NCI-H1417 treated with DMSO at 0.1 percent for 48 hours (cell line): ENCODE results near the gene PNKP.

Experiments
- DNase-seq: peaks from one replicate; lab custom pipeline; 2025; lab: John Stamatoyannopoulos, UW

PNKP gene

DNA sequence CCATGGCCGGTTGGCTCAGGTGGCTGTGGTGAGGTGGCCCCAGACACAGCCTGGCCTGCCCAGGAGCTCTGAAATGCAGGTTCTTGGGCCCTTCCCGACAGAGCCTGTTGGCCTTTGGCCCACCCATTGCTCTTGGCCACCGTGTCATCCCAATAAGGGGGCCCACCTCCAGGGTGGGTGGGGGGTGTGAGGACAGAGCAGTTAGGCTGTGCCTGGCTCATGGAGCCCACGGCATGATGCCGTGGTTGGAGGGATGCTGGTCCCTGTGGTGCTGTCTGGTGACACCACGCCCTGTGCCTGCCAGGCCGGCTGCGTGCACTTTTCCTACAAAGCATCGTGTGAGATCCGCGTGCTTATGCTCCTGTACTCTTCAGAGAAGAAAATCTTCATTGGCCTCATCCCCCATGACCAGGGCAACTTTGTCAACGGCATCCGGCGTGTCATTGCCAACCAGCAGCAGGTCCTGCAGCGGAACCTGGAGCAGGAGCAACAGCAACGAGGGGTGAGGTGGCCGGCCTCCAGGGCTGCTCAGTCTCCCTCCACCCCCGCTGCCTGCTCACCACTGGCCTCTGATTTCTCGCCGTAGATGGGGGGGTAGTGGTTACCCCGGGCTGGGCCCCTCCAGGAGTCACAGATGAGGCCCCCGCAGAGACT, 7.6 kb downstream of the PNKP start:
- DNase-seq = no peak

DNA sequence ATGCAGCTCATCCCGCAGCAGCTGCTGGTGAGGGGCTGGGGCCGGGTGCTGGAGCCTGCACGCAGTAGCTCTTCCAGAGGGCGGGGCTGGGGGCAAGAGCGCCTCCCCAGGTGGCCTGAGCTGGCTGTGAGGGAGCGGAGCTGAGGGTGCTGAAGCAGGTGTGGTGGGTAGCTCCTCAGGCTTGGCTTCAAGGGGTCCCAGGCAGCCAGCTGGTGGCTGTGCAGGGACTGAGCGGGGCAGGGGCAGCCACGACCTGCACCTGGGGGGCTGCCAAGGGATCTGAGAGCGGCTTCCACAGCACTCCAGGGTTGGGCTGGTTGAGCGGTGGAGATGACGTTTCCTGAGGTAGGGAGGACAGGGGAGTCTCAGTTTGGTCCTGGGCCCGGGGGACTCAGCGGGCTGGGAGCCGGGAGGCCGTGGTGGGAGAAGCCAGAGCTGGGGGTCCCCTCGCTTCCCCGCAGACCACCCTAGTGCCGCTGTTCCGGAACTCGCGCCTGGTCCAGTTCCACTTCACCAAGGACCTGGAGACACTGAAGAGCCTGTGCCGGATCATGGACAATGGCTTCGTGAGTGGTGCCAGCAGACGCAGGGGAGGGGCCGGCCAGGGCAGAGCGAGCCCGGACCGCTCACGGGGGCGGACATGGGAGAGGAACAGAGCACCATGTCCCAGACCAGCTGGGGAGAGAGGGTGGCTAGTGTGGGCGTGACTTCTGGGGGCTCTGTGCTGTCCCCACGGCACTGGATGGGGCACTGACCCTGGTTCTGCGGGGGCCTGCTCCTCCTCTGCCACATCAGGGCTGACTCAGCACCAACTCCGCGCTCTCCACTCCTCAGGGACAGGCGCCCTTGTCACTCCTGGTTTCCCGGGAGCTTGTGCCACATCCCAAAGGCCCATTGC, 9.0 kb downstream of the PNKP start:
- DNase-seq = no peak

DNA sequence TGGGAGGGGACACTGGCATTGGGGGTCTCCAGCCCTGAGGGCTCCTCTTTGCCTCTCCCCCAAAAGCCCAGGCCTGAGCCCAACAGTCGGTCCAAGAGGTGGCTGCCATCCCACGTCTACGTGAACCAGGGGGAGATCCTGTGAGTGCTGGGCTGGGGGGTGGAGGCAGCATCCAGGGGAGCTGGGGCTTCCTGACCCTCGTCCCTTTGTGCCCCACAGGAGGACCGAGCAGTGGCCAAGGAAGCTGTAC, 9.6 kb downstream of the PNKP start:
- no peak for DNase-seq

GRCh38 chr19:49857061-49857837, 10.1 kb downstream of the PNKP start:
- DNase-seq = no peak

- no peak for DNase-seq
Observed at GRCh38 chr19:49856574-49857021, 10.8 kb downstream of the PNKP start.

DNA sequence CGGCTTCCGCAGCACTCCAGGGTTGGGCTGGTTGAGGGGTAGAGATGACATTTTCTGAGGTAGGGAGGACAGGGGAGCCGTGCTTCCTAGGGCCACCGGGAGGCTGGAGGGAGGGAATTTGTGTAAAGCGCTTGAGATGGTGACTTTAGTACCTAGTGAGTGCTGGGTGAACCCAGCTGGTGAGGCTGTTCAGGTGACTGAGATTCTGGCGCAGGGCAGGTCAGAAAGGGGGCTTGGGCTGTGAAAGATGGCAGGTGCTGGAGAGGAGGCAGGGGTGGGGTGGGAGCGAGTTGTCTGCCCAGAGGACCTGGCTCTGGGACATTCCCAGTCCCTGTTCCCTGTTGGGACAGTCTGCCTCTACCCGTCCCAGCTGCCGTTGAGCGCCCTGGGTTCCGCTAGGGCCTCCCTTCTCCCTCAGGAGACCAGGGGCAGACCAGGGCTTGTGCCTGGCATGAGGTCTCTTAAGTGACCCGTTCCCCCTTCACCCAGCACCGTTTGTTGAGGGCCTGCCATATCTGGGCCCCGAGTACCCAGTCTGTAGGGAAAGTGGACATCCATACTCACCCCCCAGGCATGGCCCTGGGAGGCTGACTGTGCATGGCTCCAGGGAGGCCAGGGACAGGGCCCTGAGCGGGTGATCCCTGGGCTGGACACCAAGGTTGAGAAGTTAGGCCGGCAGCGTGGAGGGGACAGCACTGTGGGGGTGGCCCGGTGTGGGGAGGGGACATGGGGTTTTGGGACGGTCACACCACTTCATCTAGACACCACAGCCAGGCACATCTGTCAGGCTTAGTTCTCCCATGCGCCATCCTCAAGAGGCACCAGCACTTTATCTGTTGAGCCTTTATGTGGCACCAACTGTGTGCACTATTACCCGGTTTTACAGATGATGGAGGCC, 11.5 kb downstream of the PNKP start:
- no peak for DNase-seq

DNA sequence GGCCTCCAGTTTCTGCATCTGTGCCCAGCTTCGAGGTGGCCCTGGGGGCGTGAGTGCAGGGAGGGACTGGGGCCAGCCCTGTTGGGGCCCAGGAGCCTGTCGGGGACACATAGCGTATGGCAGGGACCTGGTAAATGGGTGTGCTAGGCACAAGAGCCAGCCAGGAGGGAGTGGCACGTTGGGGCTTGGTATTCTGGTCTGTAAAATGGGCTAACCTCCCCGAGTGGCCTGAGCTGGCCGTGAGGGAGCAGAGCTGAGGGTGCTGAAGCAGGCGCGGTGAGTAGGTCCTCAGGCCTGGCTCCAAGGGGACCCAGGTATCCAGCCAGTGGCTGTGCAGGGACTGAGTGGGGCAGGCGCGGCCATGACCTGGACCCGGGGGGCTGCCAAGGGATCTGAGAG, 12.1 kb downstream of the PNKP start:
- DNase-seq = no peak

GRCh38 chr19:49854378-49855263, 12.8 kb downstream of the PNKP start:
- DNase-seq = no peak

DNA sequence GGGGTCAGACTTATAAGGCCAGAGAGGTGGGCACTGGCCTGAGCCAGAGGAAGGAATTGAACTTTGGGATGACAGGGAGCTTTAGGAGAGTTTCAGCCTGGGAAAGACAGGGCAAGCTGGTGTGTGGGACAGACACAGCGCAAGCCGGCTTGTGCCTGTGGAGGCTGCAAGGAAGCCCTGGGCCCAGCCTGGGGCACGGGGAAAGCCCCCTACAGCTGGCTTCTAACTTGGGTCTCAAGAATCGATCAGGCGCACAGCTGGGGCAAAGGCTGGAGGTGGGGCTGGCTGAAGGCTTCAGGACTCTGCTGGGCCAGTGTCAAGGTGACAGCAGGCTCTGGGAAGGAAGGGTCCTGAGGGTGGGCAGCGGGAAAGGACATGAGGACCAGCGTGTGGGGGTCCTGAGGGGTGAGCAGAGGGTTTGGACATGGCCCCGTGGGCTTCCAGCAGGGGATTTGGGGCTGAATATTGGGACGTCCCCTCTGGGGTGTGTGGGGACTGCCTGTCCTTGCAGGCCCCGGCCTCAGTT, 13.5 kb downstream of the PNKP start:
- DNase-seq = no peak

DNA sequence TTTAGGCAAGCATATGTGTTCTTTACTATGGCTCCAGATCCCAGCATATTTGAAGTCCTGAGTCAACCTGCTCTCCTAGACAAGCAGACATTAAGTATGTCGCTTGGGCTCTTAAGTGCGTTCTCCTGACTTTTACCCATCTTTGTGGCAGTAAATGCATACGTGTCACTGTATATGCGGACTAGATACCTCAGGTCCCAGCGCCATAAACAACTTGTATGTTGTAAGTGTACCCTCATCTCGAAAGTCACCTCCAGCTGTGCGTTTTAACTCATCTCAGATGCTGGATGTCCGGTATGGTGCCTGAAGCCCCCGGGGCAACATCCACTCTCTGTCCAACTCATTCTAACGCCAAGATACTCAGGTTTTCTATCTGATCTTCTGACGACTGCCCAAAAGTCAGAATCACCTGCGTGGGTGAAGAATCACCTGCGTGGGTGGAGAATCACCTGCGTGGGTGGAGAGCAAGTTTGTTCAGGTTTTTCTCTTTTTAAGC, 14.7 kb downstream of the PNKP start:
- DNase-seq = no peak

DNA sequence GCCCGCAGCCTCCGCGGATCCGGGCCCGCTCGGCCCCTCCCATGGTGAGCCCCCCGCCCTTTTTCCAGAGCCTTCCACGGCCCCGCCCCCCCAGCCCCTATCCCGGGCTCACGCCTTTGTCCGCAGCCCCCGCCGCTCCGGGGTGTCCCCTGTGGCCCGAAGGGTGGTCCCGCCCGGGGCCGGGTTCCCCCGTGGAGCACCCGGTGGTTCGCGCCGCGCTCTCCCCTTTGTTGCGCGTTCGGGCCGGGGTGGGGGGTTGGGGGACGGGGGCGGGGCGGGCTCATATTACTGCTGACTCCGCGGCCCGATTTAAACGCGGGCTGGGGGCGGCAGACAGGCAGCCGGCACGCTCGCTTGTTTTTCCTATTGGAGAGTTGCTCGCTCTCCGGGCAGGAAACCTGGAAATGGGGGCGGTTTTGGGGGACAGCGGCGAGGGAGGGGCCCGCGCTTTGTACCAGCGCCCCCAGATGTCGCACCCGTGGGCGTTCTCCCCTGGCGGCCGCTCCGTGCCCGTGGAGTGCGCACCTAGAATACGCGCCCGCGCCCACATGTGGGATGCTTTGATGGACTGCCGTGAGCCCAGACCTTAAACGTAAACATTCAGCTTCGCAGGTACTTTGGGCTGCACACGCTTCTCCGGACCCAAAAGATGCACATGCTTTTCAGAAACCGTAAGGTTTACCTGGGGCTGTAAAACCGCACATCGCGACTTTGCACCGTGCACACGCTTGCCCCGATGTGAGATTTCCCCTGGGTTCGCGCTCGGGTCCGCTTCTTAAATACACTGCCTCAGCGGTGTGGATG, 15.7 kb downstream of the PNKP start:
- no peak for DNase-seq

DNA sequence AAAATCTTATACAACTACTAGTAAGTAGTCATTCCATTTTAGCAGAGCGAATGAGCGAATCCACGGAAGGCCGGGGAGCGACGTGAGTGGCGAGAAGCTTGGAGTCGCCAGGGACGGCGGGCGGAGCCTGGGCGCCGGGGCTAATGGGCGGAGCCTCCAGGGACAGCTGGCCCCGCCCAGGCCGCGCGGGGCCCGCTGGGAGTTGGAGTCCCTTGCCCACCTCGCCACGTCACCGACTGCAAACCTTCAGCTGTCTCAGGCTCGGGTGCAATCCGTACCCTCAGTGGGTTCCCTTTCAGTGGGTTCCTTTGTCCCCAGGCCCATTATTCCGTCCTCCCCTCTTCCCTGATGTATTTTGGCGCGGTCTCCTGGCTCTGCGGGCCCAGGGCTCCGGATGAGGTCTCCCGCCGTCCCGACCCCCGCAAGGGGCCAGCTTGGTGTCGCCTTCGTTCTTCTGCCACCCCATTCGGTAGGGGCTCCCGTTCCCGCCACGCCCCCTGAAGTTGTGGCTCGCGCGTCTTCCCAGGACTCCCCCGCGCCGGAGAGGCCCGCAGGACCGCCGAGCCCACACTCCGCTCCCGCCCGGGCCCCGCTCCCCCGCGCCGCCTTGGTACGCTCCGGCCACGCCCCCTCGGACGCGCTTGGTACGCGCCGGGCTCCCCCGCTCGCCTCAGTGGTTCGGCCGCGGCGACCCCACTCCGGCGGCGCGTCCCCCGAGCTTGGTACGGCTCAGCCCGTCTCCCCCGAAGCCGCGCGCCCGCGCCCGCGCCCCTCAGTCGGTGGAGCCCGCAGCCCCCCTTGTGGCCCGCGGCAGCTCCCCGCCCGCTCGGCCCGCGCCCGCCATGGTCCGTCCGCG, 16.7 kb downstream of the PNKP start, which contains the start of gene PTOV1:
TSS of gene PTOV1 (plus strand) at position 673 of the 856 bp plus-strand sequence.
- peak; percentile 46 for DNase-seq

GRCh38 chr19:49850221-49850486, 17.2 kb downstream of the PNKP start:
- DNase-seq = no peak

DNA sequence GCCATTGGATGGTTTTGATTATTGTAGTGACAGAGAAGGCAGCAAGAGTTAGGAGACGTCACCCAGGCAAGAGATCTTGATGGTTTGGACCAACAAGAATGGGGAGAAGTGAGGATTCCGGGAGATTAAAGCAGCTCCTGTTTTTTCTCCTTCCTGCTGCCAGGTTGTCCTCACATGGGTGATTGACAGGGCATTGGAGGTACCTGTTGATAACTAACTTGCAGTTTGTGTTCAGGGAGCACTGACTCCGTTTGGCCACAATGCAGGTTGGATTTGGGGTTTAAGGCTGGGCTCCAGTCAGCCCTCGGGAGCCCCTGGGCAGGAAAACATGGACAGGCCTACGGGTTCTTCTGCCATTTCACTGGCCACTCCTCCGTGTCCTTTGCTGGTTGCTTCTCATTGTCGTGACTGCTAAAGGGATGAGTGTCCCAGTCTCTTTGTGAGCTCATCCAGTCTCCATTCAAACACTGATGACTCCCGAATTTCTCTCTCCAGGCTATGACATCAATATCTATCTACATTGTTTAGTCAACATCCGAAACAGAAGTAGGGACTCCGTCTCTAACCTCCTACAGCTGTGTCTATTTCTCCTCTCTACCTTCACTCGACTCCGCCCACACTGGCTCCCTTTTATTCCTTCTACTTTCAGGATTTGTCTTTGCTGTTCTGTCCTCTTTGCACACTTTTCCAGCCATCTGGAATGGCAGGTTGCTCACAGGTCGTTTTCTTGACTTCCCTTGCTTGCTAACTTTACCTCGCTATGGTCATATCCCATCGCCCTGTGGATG, 17.7 kb downstream of the PNKP start:
- no peak for DNase-seq

- DNase-seq = no peak
Observed at GRCh38 chr19:49848938-49849337, 18.4 kb downstream of the PNKP start.

DNA sequence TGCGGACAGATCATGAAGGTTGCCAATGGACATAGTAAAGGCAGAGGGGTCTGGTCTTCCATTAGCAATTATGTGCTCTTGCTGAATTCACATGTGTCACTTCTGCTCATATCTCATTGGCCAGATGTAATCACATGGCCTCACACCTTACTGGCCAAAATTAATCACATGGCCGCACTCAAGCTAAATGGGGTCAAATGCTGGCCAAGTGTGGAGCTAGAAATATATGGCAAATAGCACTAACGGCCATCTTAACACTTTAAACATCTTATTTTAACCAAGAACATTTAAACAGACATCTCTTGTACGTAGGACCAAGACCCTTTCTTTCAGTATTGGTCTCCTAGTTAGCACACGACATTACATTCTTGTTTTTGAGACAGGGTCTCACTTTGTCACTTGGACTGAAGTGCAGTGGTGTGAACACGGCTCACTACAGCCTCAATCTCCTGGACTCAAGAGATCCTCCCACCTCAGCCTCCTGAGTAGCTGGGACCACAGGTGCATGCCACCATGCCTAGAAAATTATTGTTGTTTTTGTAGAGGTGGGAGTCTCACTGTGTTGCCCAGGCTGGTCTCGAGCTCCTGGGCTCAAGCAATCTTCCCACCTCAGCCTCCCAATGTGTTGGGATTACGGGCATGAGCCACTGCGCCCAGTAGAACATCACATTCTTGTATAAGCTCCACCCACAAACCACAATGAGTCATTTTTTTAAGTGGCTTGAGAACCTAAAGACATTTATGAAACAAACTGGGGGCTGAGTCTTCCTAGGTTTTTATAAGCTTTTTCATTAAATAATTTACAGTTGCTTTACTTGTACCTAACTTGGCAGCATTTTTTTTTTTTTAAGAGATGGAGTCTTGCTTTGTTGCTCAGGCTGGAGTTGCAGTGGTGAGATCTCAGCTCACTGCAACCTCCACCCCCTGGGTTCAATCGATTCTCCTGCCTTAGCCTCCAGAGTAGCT, 19.4 kb downstream of the PNKP start:
- no peak for DNase-seq

- DNase-seq = no peak
Observed at GRCh38 chr19:49846408-49846807, 21.0 kb downstream of the PNKP start.
